Stimulated activated CD8-positive, alpha-beta memory T cell treated with anti-CD3 and anti-CD28 coated beads, Interleukin-15, amount 100 ng/mL, for 48 hours (primary cell): ENCODE results near the gene QSOX2.

Experiments used
- DNase-seq, 2 donors: peaks; one replicate each; pipeline ENCODE4 v3.0.0-alpha.2; 2020; ENCODE audit warnings: low read depth in 2 of 2

Gene QSOX2

GRCh38 chr9:136174779-136175615 is 70.6 kb downstream of the QSOX2 start:
- DNase-seq = no peak

DNA sequence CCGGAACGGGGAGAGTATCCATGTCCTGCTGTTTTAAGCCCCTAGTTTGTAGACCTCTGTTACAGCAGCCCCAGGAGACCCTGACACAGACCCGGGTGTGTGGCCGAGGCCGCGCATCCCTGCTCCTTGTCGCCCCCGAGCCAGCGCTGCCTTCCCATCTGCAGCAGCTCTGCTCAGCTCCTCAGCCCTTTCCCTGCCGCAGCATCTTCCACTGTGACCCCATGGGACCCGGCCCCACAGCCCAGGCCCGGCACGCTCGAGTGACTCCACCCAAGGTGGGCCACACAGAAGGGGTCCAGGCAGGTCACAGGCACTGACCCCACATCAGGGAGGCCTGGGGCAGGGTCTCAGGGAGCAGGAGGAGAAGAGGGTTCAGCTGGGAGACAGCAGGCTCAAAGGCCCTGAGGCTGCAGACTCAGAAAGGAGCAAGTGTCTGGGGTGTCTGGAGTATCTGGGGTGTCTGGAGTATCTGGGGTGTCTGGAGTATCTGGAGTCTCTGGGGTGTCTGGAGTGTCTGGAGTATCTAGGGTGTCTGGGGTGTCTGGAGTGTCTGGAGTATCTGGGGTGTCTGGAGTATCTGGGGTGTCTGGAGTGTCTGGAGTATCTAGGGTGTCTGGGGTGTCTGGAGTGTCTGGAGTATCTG is 71.8 kb downstream of the QSOX2 start:
- no peak for DNase-seq

- DNase-seq = no peak
These were observed 73.1 kb downstream of the QSOX2 start for GRCh38 chr9:136172412-136173079.

- DNase-seq = no peak
These were observed 73.7 kb downstream of the QSOX2 start for GRCh38 chr9:136171801-136172411.

GRCh38 chr9:136171009-136171800 is 74.4 kb downstream of the QSOX2 start:
- no peak for DNase-seq

GRCh38 chr9:136170006-136170901 is 75.4 kb downstream of the QSOX2 start:
- peak; percentile 19 to 38 for DNase-seq

- no peak for DNase-seq
These were observed 76.1 kb downstream of the QSOX2 start for GRCh38 chr9:136169495-136169894.

GRCh38 chr9:136163248-136163850 is 82.3 kb downstream of the QSOX2 start:
- no peak for DNase-seq

DNA sequence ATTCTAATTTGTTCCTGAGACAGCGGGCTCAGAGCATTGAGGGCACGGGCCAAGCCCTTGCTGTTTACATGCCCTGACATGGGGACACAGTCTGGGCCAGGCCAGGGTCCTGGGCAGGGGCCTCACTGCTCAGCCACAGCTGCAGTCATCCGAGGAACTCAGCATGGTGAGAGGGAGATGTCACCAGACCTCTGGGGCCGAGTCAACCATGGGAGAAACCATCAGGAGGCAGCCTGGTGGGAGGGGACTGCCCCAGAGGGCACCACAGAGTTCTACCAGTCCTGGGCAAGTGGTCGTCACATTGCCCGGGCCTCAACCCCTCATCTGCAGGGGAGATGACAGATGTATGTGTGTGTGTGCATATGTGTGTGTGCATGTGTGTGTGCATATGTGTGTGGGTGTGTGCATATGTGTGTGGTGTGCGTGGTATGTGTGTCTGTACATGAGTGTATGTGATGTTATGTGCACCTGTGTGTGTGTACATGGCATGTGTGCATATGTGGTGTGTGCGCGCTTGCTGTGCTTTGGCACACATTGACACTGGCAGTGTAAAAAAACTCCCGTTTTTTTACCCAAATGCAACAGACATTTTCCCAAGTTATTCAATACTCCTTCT is 84.5 kb downstream of the QSOX2 start:
- no peak for DNase-seq

DNA sequence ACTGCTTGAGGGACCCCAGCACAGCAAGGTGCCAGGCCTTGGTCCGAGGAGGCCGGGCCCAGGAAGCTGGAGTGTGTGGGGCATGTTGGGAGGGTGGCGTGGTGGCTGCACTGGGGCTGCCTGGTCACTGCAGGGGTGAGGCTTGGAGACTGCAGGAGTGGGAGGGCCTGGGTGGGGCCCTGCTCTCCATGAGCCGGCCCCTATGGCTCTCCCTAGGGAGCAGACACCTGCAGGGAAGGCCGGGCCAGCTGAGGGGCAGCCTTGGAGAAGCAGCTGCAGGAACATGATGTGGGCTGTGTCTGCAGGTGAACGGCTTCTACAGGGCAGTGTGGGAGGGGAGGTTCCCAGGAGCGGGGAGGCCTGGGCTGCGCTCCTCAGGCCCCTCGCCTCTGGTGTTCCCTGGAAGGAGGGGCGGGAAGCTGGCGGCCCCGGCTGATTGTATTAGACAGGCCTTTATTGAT is 85.2 kb downstream of the QSOX2 start:
- DNase-seq = no peak

- no peak for DNase-seq
These were observed 85.8 kb downstream of the QSOX2 start for GRCh38 chr9:136159851-136160250.

DNA sequence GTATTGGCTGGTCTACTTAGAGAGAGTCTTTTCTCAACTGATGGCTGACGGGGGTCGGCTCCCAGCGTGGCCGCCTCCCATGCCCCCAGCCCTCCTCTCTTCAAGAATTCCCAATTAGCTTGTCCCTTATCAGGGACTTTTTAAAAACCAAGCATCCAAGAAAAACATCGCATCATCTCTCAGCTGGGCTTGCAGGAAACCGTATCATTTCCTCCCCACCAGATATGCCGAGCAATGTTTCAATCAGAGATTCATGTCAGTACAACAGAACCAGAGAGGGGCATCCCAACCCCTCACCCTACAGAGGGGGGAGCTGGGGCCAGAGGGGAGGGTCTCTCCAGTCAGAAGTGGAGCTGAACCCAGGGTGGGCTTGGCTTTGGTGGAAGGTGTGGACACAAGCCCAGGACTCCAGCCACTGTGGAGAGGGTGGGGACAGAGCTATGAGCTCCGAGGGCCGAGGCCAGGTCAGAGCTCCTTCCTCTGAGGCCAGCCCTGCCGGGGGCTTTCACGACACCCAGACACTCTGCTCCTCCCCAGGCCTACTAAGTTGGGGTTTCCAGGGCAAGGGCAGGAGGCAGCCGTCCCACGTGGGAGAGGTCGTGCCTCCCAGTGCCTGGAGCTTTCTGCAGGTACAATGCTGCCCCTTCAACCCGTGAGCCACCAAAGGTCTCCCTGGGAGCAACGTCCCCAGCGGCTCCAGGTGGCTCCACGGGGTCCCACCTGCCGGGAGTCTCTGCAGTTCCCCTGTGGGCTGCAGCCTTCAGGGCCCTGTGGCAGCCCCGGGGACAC is 87.9 kb downstream of the QSOX2 start:
- DNase-seq = no peak
